ENCODE data around the gene ANKRD36. TPM values are rescaled to one million over a fixed set of nuclear protein-coding genes. Genes with fewer than 3 reads are reported as not detected.
"Not testable (repeated sequence)": the region's sequence is repeated elsewhere in the genome, so short reads cannot be mapped to it uniquely, and the experiment has no call there.

ANKRD36 gene
- total RNA-seq, 2 experiments from 2014 or later, result 60.5 to 63.3 TPM

DNA sequence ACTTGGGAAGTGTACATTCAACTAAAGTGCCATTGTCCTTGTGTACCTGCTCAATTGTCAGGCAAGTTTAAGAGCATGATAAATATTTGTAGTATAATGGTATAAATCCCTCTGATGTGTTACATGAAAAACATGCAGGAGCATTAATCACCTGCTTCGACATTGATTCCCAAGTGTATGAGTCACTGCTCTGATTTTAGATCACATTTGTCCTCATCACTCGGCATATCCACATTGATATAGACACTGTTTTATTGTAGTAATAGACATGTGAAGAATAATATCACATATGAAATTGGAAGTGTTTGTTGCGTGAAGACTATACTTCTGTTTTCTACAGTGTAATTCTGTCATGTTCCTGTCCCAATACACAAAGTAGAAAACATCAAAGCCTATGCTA is 31.1 kb downstream of the ANKRD36 start:
- ATAC-seq; CTCF ChIA-PET; DNase-seq; H3K4me3 Mint-ChIP-seq; H3K4me1 Mint-ChIP-seq (ENCODE audit: low read depth); POLR2A ChIA-PET; H3K9me3 Mint-ChIP-seq (ENCODE audit: insufficient read depth); H3K27ac Mint-ChIP-seq; H3K27me3 Mint-ChIP-seq (ENCODE audit: low read depth): not testable (repeated sequence)
- H3K36me3 Mint-ChIP-seq (ENCODE audit: low read depth), result peaks cover 42% of the 10 kb centered on the region

DNA sequence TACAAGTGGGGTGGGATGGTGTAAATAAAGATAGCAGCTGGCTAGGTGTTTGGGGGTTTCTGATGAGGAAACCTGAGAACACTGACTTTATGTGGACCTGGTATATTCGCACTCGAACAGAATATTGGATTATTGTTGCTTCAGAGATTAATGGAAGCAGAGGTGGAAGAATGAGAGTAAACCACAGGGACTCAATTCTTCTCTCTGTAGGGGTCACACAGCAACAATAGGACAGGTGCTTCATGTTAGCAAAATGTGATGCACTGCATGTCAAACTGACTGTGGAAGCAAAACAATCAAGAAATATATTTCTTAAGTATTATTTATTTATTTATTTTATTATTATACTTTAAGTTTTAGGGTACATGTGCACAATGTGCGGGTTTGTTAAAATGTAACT is 53.6 kb downstream of the ANKRD36 start:
- POLR2A ChIA-PET; ATAC-seq; H3K4me1 Mint-ChIP-seq (ENCODE audit: low read depth); H3K4me3 Mint-ChIP-seq; CTCF ChIA-PET; DNase-seq; H3K27me3 Mint-ChIP-seq (ENCODE audit: low read depth); H3K27ac Mint-ChIP-seq: not testable (repeated sequence)
- H3K9me3 Mint-ChIP-seq (ENCODE audit: insufficient read depth), result peaks cover 12% of the 10 kb centered on the region
- peaks cover 45% of the 10 kb centered on the region for H3K36me3 Mint-ChIP-seq (ENCODE audit: low read depth)

GRCh38 chr2:97167938-97168337 is 55.0 kb downstream of the ANKRD36 start:
- H3K4me1 Mint-ChIP-seq (ENCODE audit: low read depth); H3K27ac Mint-ChIP-seq; CTCF ChIA-PET; DNase-seq; H3K27me3 Mint-ChIP-seq (ENCODE audit: low read depth); ATAC-seq; H3K4me3 Mint-ChIP-seq: not testable (repeated sequence)
- Mint-ChIP-seq H3K9me3 (ENCODE audit: insufficient read depth) (peaks cover 12% of the 10 kb centered on the region), H3K36me3 (ENCODE audit: low read depth) (peaks cover 45% of the 10 kb centered on the region)
- POLR2A ChIA-PET, result interaction anchor here (0.6 kb wide), 1 partner anchor 428 kb away, joined by 3 read pairs; no protein-coding TSS in a partner anchor

DNA sequence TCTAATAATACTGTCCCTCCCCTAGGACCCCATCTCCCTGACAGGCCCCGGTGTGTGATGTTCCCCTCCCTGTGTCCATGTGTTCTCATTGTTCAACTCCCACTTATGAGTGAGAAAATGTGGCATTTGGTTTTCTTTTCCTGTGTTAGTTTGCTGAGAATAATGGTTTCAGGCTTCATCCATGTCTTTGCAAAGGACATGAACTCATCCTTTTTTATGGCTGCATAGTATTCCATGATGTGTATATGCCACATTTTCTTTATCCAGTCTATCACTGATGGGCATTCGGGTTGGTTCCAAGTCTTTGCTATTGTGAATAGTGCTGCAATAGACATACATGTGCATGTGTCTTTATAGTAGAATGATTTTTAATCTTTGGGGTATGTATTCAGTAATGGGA is 55.6 kb downstream of the ANKRD36 start:
- H3K27me3 Mint-ChIP-seq (ENCODE audit: low read depth); H3K27ac Mint-ChIP-seq; DNase-seq; CTCF ChIA-PET; H3K4me1 Mint-ChIP-seq (ENCODE audit: low read depth); POLR2A ChIA-PET; ATAC-seq; H3K4me3 Mint-ChIP-seq: not testable (repeated sequence)
- Mint-ChIP-seq H3K36me3 (ENCODE audit: low read depth) (peaks cover 45% of the 10 kb centered on the region), H3K9me3 (ENCODE audit: insufficient read depth) (peaks cover 12% of the 10 kb centered on the region)

DNA sequence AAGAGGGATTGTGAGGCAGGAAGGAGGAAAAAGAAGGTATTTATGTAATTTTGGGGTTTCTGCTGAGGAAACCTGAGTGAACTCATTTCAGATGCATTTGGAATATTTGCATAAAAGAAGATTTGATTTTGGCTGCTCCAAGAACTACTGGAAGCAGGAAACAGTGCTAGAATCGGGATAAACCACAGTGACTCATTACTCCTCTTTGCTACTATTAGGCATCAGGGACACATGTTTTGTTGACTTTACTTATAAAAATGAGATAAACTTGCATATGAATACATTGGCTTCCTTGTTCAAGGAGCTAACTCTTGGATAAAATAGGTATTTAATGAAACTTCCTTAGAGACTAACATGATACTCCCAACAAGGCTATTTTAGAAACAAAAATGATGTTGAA is 67.4 kb downstream of the ANKRD36 start:
- H3K9me3 Mint-ChIP-seq (ENCODE audit: insufficient read depth); DNase-seq; H3K4me1 Mint-ChIP-seq (ENCODE audit: low read depth); H3K27ac Mint-ChIP-seq; H3K27me3 Mint-ChIP-seq (ENCODE audit: low read depth); ATAC-seq; CTCF ChIA-PET; H3K4me3 Mint-ChIP-seq; POLR2A ChIA-PET: not testable (repeated sequence)
- H3K36me3 Mint-ChIP-seq (ENCODE audit: low read depth), result peaks cover 37% of the 10 kb centered on the region

- not testable (repeated sequence) for H3K27ac Mint-ChIP-seq
Measured at GRCh38 chr2:97195349-97195748, 82.4 kb downstream of the ANKRD36 start.

GRCh38 chr2:97197251-97197650 is 84.3 kb downstream of the ANKRD36 start:
- CTCF ChIA-PET; H3K9me3 Mint-ChIP-seq (ENCODE audit: insufficient read depth); POLR2A ChIA-PET; H3K27me3 Mint-ChIP-seq (ENCODE audit: low read depth); ATAC-seq; H3K4me1 Mint-ChIP-seq (ENCODE audit: low read depth); H3K4me3 Mint-ChIP-seq; DNase-seq; H3K27ac Mint-ChIP-seq: not testable (repeated sequence)
- H3K36me3 Mint-ChIP-seq (ENCODE audit: low read depth), result peaks cover 40% of the 10 kb centered on the region

More at GRCh38 chr2:97195349-97195748, 82.4 kb downstream of the ANKRD36 start:
- DNase-seq; POLR2A ChIA-PET; CTCF ChIA-PET; H3K27me3 Mint-ChIP-seq (ENCODE audit: low read depth); H3K4me1 Mint-ChIP-seq (ENCODE audit: low read depth); H3K9me3 Mint-ChIP-seq (ENCODE audit: insufficient read depth); ATAC-seq; H3K4me3 Mint-ChIP-seq: not testable (repeated sequence)
- H3K36me3 Mint-ChIP-seq (ENCODE audit: low read depth), result peaks cover 51% of the 10 kb centered on the region

GRCh38 chr2:97200887-97201286 is 87.9 kb downstream of the ANKRD36 start:
- ATAC-seq; DNase-seq; POLR2A ChIA-PET; H3K27ac Mint-ChIP-seq; H3K4me1 Mint-ChIP-seq (ENCODE audit: low read depth); H3K9me3 Mint-ChIP-seq (ENCODE audit: insufficient read depth); H3K4me3 Mint-ChIP-seq; H3K27me3 Mint-ChIP-seq (ENCODE audit: low read depth); CTCF ChIA-PET: not testable (repeated sequence)
- H3K36me3 Mint-ChIP-seq (ENCODE audit: low read depth), result peaks cover 28% of the 10 kb centered on the region

- H3K4me3 Mint-ChIP-seq; H3K27ac Mint-ChIP-seq; CTCF ChIA-PET; H3K27me3 Mint-ChIP-seq (ENCODE audit: low read depth); POLR2A ChIA-PET; DNase-seq; ATAC-seq; H3K4me1 Mint-ChIP-seq (ENCODE audit: low read depth); H3K9me3 Mint-ChIP-seq (ENCODE audit: insufficient read depth): not testable (repeated sequence)
- peaks cover 21% of the 10 kb centered on the region for H3K36me3 Mint-ChIP-seq (ENCODE audit: low read depth)
Measured at GRCh38 chr2:97202643-97203250, 89.8 kb downstream of the ANKRD36 start.

DNA sequence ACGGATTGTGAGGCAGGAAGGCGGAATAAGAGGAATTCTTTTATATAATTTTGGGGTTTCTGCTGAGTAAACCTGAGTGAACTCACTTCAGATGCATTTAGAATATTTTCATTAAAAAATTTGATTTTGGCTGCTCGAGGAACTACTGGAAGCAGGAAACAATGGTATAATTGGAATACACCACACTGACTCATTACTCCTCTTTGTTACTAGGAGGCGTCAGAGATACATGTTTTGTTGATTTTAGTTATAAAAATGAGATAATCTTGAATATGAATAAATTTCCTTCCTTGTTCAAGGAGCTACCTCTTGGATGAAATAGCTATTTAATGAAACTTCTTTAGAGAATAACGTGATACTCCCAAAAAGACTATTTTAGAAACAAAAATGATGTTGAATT is 97.4 kb downstream of the ANKRD36 start:
- CTCF ChIA-PET, result no interaction called here

DNA sequence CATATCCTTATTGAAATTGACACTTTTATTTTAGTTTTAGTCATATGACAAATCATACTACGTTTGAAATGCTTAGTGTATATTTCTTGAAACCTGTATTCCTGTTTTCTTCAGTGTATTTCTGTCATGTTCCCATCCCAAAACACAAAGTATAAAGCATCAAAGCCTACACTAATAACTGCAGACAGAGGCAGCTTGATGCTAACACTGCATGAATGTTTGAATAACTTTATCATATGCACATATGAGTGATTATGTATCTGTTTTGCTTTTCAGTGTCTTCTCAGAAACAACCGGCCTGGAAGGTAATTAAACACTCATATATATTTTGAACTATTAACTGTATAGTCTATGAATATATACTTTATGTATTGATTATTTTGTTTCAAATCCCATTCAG is 102.1 kb downstream of the ANKRD36 start:
- H3K4me3 Mint-ChIP-seq; CTCF ChIA-PET; H3K27ac Mint-ChIP-seq; ATAC-seq; H3K9me3 Mint-ChIP-seq (ENCODE audit: insufficient read depth); H3K27me3 Mint-ChIP-seq (ENCODE audit: low read depth); DNase-seq; H3K4me1 Mint-ChIP-seq (ENCODE audit: low read depth); POLR2A ChIA-PET: not testable (repeated sequence)
- peaks cover 37% of the 10 kb centered on the region for H3K36me3 Mint-ChIP-seq (ENCODE audit: low read depth)

More for the DNA sequence above, 97.4 kb downstream of the ANKRD36 start:
- DNase-seq, result no peak
- POLR2A ChIA-PET, result interaction anchor here (0.6 kb wide), 1 partner anchor 911 kb away, joined by 3 read pairs; no protein-coding TSS in a partner anchor
- Mint-ChIP-seq H3K27ac (no peak overlapping the region), H3K36me3 (ENCODE audit: low read depth) (peaks cover 35% of the 10 kb centered on the region), H3K4me1 (ENCODE audit: low read depth) (no peaks in the 10 kb centered on the region), H3K4me3 (no peak overlapping the region), H3K27me3 (ENCODE audit: low read depth) (no peaks in the 10 kb centered on the region), H3K9me3 (ENCODE audit: insufficient read depth) (no peaks in the 10 kb centered on the region)
- no peak for ATAC-seq

- H3K27ac Mint-ChIP-seq; POLR2A ChIA-PET; H3K9me3 Mint-ChIP-seq (ENCODE audit: insufficient read depth); H3K27me3 Mint-ChIP-seq (ENCODE audit: low read depth); DNase-seq; ATAC-seq; CTCF ChIA-PET; H3K4me1 Mint-ChIP-seq (ENCODE audit: low read depth); H3K4me3 Mint-ChIP-seq: not testable (repeated sequence)
- H3K36me3 Mint-ChIP-seq (ENCODE audit: low read depth), result peaks cover 51% of the 10 kb centered on the region
Measured at GRCh38 chr2:97230848-97231585, 118.1 kb downstream of the ANKRD36 start.

Measured in activated CD8-positive, alpha-beta T cell treated with anti-CD3 and anti-CD28 coated beads, Interleukin-2, amount 10 ng/mL, durations not matched to agents 7 days and 5 days (primary cell).